AG09309 (cell line): Measurements from ENCODE around the gene GPR6.

ENCODE experiments used
- DNase-seq: peaks from one replicate; pipeline ENCODE4 v3.0.0-alpha.2; 2010; ENCODE audit warnings: low read depth
- H3K4me3 ChIP-seq: 2 replicates; pipeline ENCODE4 v1.5.1; 2011; ENCODE audit warnings: mild to moderate bottlenecking, low read depth, low read length, moderate library complexity; ENCODE audit not compliant: control insufficient read depth
- TF ChIP-seq, protein P1 (sequence below): IDR thresholded peaks from 2 replicates; pipeline ENCODE4 v1.5.1; 2011; ENCODE audit warnings: mild to moderate bottlenecking, low read depth, low read length, inconsistent platforms; ENCODE audit not compliant: insufficient read depth, control insufficient read depth; ENCODE audit errors: missing control alignments

GPR6 gene

DNA sequence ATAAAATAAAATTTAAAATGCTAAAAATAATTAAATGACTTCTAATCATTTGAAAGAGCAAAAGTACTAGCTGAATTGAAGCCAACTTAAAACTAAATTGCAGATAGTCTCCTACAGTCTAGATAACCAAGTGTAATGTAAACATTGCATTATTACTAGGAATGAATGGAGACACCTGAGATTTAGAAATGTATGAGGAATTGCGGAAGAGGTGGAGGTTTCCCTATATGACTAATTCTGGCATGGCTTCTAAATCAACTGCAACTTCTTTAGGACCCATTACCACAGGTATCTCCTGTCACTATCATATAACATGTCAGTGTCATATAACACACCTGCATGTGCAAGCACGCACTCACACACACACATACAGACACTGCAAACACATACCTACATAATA, 13.2 kb upstream of the GPR6 start:
- no peak overlapping the region for H3K4me3 ChIP-seq
- DNase-seq, result no peak
- TF ChIP-seq, protein P1, sequence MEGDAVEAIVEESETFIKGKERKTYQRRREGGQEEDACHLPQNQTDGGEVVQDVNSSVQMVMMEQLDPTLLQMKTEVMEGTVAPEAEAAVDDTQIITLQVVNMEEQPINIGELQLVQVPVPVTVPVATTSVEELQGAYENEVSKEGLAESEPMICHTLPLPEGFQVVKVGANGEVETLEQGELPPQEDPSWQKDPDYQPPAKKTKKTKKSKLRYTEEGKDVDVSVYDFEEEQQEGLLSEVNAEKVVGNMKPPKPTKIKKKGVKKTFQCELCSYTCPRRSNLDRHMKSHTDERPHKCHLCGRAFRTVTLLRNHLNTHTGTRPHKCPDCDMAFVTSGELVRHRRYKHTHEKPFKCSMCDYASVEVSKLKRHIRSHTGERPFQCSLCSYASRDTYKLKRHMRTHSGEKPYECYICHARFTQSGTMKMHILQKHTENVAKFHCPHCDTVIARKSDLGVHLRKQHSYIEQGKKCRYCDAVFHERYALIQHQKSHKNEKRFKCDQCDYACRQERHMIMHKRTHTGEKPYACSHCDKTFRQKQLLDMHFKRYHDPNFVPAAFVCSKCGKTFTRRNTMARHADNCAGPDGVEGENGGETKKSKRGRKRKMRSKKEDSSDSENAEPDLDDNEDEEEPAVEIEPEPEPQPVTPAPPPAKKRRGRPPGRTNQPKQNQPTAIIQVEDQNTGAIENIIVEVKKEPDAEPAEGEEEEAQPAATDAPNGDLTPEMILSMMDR, result no peak

DNA sequence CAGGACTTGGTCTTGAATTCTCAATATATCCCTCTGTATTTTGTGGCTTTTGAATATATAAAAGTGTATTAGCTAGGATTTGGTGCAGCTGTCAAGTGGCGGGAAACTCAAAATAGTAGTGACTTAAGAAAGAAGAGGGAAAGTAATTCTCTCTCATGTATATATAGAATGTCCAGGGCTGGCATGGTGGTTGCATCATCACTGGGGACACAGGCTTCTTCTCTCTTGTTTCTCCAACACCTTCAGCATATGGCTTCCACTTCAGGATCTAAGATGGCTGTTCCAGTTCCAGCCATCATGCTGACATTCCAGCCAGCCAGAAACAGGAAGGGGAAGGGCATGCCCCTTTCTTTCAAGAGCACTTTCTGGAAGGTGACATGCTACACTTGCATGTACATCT, 11.8 kb upstream of the GPR6 start:
- TF ChIP-seq, protein P1, result no peak
- no peak overlapping the region for H3K4me3 ChIP-seq
- DNase-seq, result no peak

DNA sequence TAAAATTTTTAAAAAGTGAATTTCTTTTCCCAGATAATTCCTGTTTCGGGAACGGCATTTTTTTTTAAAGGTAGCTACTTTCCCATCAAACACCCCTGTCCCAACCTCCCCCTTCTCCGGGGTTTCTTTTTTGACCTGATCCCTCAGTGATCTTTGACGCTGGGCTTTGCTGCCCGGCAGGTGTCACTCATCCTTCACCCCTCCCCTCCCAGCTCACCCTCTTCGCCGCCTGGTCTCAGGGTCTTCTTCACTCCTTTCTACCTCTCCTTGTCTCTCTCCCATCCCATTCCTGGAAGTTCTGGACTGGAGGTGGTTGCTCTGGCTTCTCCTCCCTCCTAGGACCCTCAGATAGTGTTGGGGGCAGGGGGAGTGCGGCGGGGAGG, 329 bp upstream of the GPR6 start:
- H3K4me3 ChIP-seq, result no peak overlapping the region

DNA sequence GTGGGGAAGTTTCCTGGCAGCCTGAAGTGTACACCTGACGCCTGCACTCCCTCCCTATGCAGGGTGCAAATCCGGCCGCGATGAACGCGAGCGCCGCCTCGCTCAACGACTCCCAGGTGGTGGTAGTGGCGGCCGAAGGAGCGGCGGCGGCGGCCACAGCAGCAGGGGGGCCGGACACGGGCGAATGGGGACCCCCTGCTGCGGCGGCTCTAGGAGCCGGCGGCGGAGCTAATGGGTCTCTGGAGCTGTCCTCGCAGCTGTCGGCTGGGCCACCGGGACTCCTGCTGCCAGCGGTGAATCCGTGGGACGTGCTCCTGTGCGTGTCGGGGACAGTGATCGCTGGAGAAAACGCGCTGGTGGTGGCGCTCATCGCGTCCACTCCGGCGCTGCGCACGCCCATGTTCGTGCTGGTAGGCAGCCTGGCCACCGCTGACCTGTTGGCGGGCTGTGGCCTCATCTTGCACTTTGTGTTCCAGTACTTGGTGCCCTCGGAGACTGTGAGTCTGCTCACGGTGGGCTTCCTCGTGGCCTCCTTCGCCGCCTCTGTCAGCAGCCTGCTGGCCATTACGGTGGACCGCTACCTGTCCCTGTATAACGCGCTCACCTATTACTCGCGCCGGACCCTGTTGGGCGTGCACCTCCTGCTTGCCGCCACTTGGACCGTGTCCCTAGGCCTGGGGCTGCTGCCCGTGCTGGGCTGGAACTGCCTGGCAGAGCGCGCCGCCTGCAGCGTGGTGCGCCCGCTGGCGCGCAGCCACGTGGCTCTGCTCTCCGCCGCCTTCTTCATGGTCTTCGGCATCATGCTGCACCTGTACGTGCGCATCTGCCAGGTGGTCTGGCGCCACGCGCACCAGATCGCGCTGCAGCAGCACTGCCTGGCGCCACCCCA, 1.2 kb downstream of the GPR6 start:
- no peak for DNase-seq
- no peak overlapping the region for H3K4me3 ChIP-seq
- TF ChIP-seq, protein P1, result no peak

More for the DNA sequence above, 329 bp upstream of the GPR6 start:
- TF ChIP-seq, protein P1, result no peak
- no peak for DNase-seq

DNA sequence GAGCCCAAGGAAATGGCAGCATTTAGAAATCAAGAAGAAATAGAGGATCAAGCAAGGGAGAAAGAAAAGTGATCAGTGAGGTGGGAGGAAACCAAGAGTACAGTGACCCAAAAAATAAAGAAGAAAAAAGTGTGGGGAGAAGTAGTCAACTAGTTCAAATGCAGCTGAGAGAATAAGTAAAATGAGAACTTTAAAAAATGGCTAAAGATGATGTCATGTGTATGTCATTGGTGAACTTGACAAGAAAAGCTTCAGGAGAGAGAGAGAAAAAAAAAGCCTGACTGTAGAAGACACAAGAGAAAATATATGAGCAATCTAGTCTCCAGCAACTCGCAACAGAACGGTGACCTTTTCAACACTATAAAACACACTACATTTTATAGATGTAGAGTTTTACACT, 6.3 kb downstream of the GPR6 start:
- DNase-seq, result no peak
- TF ChIP-seq, protein P1, result no peak
- no peak overlapping the region for H3K4me3 ChIP-seq

DNA sequence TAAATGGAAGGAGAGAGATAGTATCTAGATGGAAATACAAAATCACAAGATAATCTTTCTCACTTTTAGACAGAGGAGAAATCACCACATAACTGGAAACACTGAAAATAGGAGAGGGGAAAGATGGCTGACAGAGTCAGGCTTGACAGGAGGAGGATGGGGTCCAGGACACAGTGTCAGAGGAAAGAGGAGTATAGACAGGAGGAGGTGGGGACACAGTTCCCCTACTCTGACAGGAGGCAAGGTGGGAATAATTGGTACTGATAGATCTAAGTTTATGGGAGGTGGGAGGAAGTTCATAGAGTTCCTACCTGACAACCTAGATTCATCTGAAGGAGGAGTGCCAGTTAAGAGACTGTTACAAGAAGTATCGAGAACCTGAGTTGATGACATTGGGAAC, 9.1 kb downstream of the GPR6 start:
- H3K4me3 ChIP-seq, result no peak overlapping the region
- TF ChIP-seq, protein P1, result no peak
- DNase-seq, result no peak
